ENCODE measurements around the gene SHBG.
"Not testable (repeated sequence)": the region's sequence is repeated elsewhere in the genome, so short reads cannot be mapped to it uniquely, and the experiment has no call there.

Gene SHBG

DNA sequence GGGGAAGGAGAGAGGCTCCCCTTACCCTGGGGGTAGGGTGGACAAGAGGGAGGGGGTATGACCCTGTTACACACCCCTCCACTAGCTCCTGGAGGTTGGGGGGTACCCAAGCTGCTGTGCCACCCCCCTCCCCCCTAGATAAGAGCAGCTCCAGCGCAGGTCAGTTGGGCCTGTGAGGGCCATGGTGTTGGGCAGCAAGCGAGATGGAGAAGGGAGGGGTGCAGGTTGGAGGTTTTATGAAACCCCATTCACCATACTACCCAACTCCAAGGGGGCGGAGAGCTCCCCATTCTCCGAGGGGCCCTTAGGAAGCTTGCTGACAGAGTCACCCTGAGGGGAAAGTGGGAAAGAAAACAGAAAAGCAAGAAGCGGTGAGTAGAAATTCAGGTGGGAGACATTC is 38.3 kb upstream of the SHBG start:
- DNase-seq (ENCODE audit: low read depth), result no peak
- TF ChIP-seq, protein P1, sequence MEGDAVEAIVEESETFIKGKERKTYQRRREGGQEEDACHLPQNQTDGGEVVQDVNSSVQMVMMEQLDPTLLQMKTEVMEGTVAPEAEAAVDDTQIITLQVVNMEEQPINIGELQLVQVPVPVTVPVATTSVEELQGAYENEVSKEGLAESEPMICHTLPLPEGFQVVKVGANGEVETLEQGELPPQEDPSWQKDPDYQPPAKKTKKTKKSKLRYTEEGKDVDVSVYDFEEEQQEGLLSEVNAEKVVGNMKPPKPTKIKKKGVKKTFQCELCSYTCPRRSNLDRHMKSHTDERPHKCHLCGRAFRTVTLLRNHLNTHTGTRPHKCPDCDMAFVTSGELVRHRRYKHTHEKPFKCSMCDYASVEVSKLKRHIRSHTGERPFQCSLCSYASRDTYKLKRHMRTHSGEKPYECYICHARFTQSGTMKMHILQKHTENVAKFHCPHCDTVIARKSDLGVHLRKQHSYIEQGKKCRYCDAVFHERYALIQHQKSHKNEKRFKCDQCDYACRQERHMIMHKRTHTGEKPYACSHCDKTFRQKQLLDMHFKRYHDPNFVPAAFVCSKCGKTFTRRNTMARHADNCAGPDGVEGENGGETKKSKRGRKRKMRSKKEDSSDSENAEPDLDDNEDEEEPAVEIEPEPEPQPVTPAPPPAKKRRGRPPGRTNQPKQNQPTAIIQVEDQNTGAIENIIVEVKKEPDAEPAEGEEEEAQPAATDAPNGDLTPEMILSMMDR (IDR thresholded peaks at IDR 0.05; ENCODE audit: insufficient read depth, low read depth, low read length, missing control alignments), result no peak

DNA sequence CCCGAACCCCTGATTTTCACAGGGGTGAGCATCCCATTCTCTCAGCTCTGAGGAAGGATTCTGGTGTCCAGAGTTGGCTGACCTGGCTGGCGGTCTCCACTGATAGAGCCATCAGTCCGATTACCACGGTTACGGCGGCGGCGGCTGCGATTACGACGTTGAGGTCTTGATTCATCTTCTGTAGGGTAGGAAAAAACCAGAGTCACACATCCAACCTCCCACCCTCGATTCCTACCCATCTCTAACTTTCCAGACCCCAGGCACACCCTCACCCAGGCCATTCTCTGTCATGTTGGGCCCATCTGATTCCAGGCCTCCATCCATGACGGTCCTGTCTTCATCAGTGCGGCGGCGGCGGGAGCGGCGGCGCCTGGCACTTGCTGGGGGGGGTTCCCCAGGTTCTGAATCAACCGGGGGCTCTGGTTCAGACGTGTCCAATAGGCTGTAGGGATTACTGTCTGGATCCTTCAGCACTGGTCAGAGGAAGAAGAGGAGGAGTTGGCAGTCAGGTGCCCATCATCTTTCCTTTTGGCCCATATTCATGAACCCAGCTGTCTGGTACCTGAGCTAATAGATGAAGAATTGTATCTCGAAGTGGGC is 37.4 kb upstream of the SHBG start:
- H3K4me3 ChIP-seq (ENCODE audit: low read depth, low read length), result no peak overlapping the region
- no peak for DNase-seq (ENCODE audit: low read depth)
- TF ChIP-seq, protein P1 (IDR thresholded peaks at IDR 0.05; ENCODE audit: insufficient read depth, low read depth, low read length, missing control alignments), result no peak

More for the DNA sequence above, 38.3 kb upstream of the SHBG start:
- H3K4me3 ChIP-seq (ENCODE audit: low read depth, low read length), result no peak overlapping the region

DNA sequence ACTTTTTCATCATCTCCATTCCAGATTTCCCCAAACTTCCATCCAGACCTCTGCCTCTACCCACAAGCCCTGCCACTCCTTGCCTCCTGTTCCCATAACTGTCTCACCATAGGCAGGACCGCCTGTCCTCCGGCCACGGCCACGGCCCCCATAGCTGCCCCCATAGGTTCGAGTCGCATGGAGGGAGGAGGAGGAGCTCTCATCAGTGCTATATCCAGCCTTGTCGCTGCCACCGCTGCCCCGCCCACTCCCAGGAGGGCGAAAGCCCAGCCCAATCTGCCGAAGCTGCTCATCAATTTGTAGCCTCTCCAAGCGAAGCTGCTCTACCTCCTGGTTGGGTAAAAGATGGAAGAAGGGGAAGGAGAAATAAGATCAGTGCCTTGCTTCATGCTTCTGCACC is 36.6 kb upstream of the SHBG start:
- TF ChIP-seq, protein P1 (IDR thresholded peaks at IDR 0.05; ENCODE audit: insufficient read depth, low read depth, low read length, missing control alignments), result no peak
- no peak overlapping the region for H3K4me3 ChIP-seq (ENCODE audit: low read depth, low read length)
- no peak for DNase-seq (ENCODE audit: low read depth)

DNA sequence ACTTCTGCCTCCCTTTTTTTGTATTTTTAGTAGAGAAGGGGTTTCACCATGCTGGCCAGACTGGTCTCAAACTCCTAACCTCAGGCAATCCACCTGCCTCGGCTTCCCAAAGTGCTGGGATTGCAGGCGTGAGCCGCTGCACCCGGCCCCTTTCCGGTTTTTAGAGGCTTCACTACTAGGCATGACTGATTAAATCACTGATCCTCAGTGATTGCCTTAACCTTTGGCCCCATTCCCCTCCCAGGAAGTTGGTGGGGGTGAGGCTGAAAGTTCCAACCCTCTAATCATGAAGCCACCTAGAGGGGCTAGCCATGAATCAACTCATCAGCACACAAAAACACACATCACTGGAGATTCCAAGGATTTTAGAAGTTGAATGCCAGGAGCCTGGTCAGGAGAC is 32.4 kb upstream of the SHBG start:
- DNase-seq (ENCODE audit: low read depth); H3K4me3 ChIP-seq (ENCODE audit: low read depth, low read length): not testable (repeated sequence)

DNA sequence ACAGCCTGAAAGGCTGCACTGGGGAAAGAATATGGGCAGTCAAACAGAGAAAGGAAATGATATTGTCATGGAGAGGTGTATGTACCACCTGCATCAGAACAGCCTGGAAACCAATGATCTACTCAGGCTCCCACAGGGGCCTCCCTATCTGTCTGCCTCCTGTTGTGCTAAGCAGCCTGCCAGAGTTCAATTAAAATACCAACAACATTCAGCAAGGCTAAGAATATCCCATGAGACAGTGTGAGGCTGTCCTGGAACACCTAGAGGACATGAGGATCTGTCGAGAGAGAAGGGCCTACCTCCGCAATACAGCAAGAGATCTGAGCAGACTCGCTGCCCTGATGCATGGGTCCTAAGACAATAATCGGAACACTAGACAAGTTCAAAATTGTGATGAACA is 23.7 kb upstream of the SHBG start:
- TF ChIP-seq, protein P1 (IDR thresholded peaks at IDR 0.05; ENCODE audit: insufficient read depth, low read depth, low read length, missing control alignments), result no peak
- DNase-seq (ENCODE audit: low read depth), result no peak
- H3K4me3 ChIP-seq (ENCODE audit: low read depth, low read length), result no peak overlapping the region

DNA sequence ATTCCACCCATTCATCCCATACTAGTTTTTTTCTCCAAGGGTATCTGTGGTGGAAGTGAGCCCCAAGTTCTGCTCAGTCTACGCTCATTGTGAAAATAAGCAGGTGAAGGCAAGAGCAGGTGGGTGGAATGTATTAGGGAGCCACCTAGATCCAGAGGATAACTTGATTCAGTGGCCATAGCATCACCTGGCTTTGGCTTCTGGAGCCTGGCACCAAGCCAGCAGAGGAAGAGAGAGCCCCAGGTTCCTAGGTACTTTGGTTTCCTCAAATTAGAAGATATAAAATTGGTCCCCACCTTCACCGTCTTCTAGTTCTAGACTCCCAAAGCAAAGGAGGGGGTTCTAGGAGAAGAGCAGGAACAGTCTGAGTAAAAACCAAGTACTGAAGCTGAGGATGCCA is 19.3 kb upstream of the SHBG start:
- H3K4me3 ChIP-seq (ENCODE audit: low read depth, low read length), result no peak overlapping the region
- DNase-seq (ENCODE audit: low read depth), result no peak
- TF ChIP-seq, protein P1 (IDR thresholded peaks at IDR 0.05; ENCODE audit: insufficient read depth, low read depth, low read length, missing control alignments), result no peak

DNA sequence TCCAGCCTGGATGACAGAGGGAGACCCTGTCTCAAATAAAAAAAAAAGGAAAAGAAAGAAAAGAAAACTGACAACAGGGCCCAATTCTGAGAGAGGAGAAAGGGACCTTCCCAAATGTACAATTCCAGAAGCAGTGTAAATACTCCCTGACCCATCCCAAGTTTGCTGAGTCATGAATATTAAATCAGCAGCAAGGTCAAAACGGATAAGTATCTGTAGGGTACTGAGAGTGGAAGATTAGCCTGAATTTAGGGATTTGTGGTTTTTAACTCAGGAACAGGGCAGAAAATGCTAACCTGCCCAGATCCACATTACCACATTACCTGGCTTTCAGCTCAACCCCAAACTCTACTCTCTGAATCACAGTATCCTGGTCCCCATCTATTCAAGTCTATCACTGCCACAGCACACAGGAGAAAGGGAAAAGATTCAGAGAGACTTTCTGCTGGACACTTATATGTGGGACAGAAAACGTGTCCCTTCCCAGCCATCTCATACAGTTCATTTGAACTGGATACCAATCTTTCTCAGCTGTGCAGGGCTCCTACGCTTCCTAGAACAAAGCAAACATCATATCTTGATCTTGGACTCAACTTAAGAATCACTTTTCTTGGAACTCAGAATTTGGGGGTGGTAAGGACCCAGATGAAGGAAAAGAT is 18.2 kb upstream of the SHBG start:
- TF ChIP-seq, protein P1 (IDR thresholded peaks at IDR 0.05; ENCODE audit: insufficient read depth, low read depth, low read length, missing control alignments), result no peak

More for the DNA sequence above, 18.2 kb upstream of the SHBG start:
- H3K4me3 ChIP-seq (ENCODE audit: low read depth, low read length), result no peak overlapping the region
- no peak for DNase-seq (ENCODE audit: low read depth)
